Measurements from ENCODE around the gene WWOX.

WWOX gene

GRCh38 chr16:79099716-79100115, 1000.3 kb downstream of the WWOX start:
- no peak overlapping the region for H3K4me3 ChIP-seq (ENCODE audit: low read depth, low read length)
- TF ChIP-seq CTCF (IDR thresholded peaks at IDR 0.05; ENCODE audit: insufficient read depth, low read depth, low read length, missing control alignments) = no peak
- no peak for DNase-seq (ENCODE audit: low read depth)

- no peak for TF ChIP-seq CTCF (IDR thresholded peaks at IDR 0.05; ENCODE audit: insufficient read depth, low read depth, low read length, missing control alignments)
- no peak for DNase-seq (ENCODE audit: low read depth)
Measured at GRCh38 chr16:79100447-79100846, 1001.0 kb downstream of the WWOX start.

GRCh38 chr16:79101491-79101890, 1002.0 kb downstream of the WWOX start:
- no peak for TF ChIP-seq CTCF (IDR thresholded peaks at IDR 0.05; ENCODE audit: insufficient read depth, low read depth, low read length, missing control alignments)
- DNase-seq (ENCODE audit: low read depth) = no peak
- no peak overlapping the region for H3K4me3 ChIP-seq (ENCODE audit: low read depth, low read length)

More at GRCh38 chr16:79100447-79100846, 1001.0 kb downstream of the WWOX start:
- H3K4me3 ChIP-seq (ENCODE audit: low read depth, low read length) = no peak overlapping the region

GRCh38 chr16:79104567-79104966, 1005.1 kb downstream of the WWOX start:
- no peak overlapping the region for H3K4me3 ChIP-seq (ENCODE audit: low read depth, low read length)
- no peak for TF ChIP-seq CTCF (IDR thresholded peaks at IDR 0.05; ENCODE audit: insufficient read depth, low read depth, low read length, missing control alignments)
- DNase-seq (ENCODE audit: low read depth) = no peak

GRCh38 chr16:79107301-79107700, 1007.8 kb downstream of the WWOX start:
- no peak overlapping the region for H3K4me3 ChIP-seq (ENCODE audit: low read depth, low read length)
- no peak for DNase-seq (ENCODE audit: low read depth)
- no peak for TF ChIP-seq CTCF (IDR thresholded peaks at IDR 0.05; ENCODE audit: insufficient read depth, low read depth, low read length, missing control alignments)

- TF ChIP-seq CTCF (IDR thresholded peaks at IDR 0.05; ENCODE audit: insufficient read depth, low read depth, low read length, missing control alignments) = no peak
- H3K4me3 ChIP-seq (ENCODE audit: low read depth, low read length) = no peak overlapping the region
- no peak for DNase-seq (ENCODE audit: low read depth)
Measured at GRCh38 chr16:79109771-79110170, 1010.3 kb downstream of the WWOX start.

- no peak for DNase-seq (ENCODE audit: low read depth)
- no peak for TF ChIP-seq CTCF (IDR thresholded peaks at IDR 0.05; ENCODE audit: insufficient read depth, low read depth, low read length, missing control alignments)
- H3K4me3 ChIP-seq (ENCODE audit: low read depth, low read length) = no peak overlapping the region
Measured at GRCh38 chr16:79110242-79110641, 1010.8 kb downstream of the WWOX start.
